Right lobe of liver (tissue), 6 donors: ENCODE data around the gene DENND2D. TPM values are rescaled to one million over a fixed set of nuclear protein-coding genes. Genes with fewer than 3 reads are reported as not detected.

Experiments used
- ATAC-seq, 4 donors: fragments of 200-7000 bp; cut with Tn5 transposase; one replicate each; pipeline ENCODE4 v1.9.1; 2020; ENCODE audit warnings: mild to moderate bottlenecking in 4 of 4, moderate library complexity in 4 of 4
- DNase-seq, 3 donors: peaks; one replicate each; pipeline ENCODE4 v3.0.0-alpha.2; 2020
- H3K27ac ChIP-seq, 3 donors: fragments of 200-600 bp; one replicate each; pipeline ENCODE4 v1.8.0; 2022
- H3K27me3 ChIP-seq, 2 donors: fragments of 200-600 bp; one replicate each; pipeline ENCODE4 v1.8.0; 2022
- H3K36me3 ChIP-seq, 4 donors: fragments of 200-600 bp; sonication (generic) in 1 of 4; one replicate each; pipeline versions ENCODE4 v1.5.1 to v1.8.0; 2017 to 2022; ENCODE audit warnings: control low read depth in 1 of 4
- H3K4me1 ChIP-seq, 4 donors: fragments of 200-600 bp; sonication (generic) in 1 of 4; one replicate each; pipeline versions ENCODE4 v1.5.1 to v1.8.0; 2017 to 2022; ENCODE audit warnings: control low read depth in 1 of 4
- H3K4me3 ChIP-seq, 3 donors: fragments of 200-600 bp; one replicate each; pipeline ENCODE4 v1.8.0; 2022
- H3K9me3 ChIP-seq, 4 donors: fragments of 200-600 bp; sonication (generic) in 1 of 4; one replicate each; pipeline versions ENCODE4 v1.5.1 to v1.8.0; 2017 to 2022; ENCODE audit warnings: control low read depth in 1 of 4
- POLR2A ChIP-seq: fragments of 450-650 bp; IDR thresholded peaks from one replicate; pipeline ENCODE4 v1.6.1; 2017; ENCODE audit warnings: antibody characterized with exemption, mild to moderate bottlenecking
- WGBS: methylation state at CpG from one replicate; pipeline ENCODE4 v1.1.6; 2018; ENCODE audit warnings: low coverage, low lambda C conversion rate; ENCODE audit not compliant: insufficient coverage; ENCODE audit errors: missing lambda C conversion rate; 5-methylcytosine and 5-hydroxymethylcytosine counted together
- intact Hi-C, 2 donors: fragments of 100-400 bp; cut with DNase I; formaldehyde crosslinking; loops; one replicate each; pipeline versions ENCODE4 v1.11.2 to v1.14.1; 2022
- total RNA-seq, 6 experiments: library from RNA; depleted of rRNA in 2 of 6; stranded (reverse); fragments of >200 nt in 2 of 6; fragmentation: NEBNext Ultra II Directional in 3 of 6; extraction: Animal tissue kit (Norgen Biotek cat#: 25700) in 3 of 6; gene quantifications; one replicate each; pipeline versions ENCODE4 v1.1.0 to v1.2.4, GENCODE V29; 2016 to 2023
- TF ChIP-seq, protein P1 (sequence below), 4 donors: fragments of 200-600 bp in 3 of 4; fragments of 450-650 bp in 1 of 4; IDR thresholded peaks; one replicate each; pipeline versions ENCODE4 v1.5.1 to v1.8.0; 2016 to 2022; ENCODE audit warnings: antibody characterized with exemption in 4 of 4, mild to moderate bottlenecking in 2 of 4
- donor health status: DM: no; HTN: yes; CAD: no.
- donor health status: DM: no; HTN: no; CAD: no.
- donor health status: DM: no; HTN: no; CAD: no.
- donor health status: DM: no; HTN: yes; CAD: no.
- donor health status: DM: no; HTN: yes; CAD: no.

The DENND2D gene
- total RNA-seq, 6 experiments from 2014 or later, result 9.6 to 18.6 (median 13.9) TPM

DNA sequence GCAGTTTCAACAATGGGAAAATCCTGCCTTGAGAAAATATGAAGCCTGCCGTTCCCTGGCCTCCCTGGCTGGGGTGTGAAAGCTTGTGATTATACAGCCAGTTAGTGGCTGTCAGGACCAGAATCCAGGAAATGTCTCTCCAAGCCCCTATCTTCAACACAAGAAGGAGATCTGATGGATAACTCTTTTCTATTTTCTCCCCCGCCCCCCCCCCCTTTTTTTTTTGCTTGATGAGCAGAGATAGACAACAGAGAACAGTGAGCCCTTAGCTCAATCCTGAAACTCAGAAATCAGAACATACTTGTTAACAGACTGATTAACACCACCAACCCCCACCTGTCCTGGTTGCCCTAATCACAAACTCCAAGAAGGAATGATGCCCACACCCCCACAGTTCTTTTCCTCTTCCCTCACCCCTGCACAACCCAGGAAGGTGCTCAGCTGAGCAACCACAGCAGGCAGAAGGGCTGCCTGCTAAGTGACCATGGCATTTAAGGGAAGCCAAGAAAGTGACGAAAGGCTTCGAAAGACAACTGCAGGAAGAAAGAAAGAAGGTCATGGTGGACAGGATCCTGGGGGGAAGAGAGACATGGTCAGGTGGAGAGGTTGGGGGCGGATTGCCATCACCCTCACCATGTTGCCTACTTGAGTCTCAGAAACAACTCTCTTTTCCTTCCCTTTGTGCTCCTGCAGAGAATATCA is 12.3 kb upstream of the DENND2D start:
- Histone ChIP-seq H3K4me1 (no peaks in the 10 kb centered on the region), H3K9me3 (no peaks in the 10 kb centered on the region), H3K4me3 (no peak overlapping the region), H3K27ac (no peak overlapping the region), H3K27me3 (no peaks in the 10 kb centered on the region), H3K36me3 (no peaks in the 10 kb centered on the region)
- ATAC-seq, result no peak
- TF ChIP-seq, protein P1, sequence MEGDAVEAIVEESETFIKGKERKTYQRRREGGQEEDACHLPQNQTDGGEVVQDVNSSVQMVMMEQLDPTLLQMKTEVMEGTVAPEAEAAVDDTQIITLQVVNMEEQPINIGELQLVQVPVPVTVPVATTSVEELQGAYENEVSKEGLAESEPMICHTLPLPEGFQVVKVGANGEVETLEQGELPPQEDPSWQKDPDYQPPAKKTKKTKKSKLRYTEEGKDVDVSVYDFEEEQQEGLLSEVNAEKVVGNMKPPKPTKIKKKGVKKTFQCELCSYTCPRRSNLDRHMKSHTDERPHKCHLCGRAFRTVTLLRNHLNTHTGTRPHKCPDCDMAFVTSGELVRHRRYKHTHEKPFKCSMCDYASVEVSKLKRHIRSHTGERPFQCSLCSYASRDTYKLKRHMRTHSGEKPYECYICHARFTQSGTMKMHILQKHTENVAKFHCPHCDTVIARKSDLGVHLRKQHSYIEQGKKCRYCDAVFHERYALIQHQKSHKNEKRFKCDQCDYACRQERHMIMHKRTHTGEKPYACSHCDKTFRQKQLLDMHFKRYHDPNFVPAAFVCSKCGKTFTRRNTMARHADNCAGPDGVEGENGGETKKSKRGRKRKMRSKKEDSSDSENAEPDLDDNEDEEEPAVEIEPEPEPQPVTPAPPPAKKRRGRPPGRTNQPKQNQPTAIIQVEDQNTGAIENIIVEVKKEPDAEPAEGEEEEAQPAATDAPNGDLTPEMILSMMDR (IDR thresholded peaks at IDR 0.05), result no peak
- no peak for TF ChIP-seq POLR2A
- 81% methylated on average over 4 of the region's 5 CpGs for WGBS
- intact Hi-C loops, result no loop called here
- no peak for DNase-seq

DNA sequence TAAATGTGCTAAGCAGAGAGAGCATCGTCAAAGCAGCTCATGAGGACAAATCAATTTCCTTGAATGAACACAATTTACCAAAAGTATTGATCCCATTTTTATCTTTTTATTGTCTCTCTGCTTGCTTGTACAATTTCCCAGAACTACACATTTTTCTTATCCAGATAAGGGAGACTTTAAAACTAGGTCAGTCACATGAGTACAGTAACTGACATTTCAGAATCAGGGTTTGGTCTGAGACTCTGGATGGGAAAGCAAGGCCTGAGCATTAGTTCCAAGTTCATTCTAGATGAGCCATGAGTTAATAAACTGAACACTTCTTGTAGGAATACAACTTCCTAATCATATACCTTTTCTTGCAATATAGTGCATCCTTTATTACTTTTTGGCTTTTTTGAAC is 11.5 kb upstream of the DENND2D start:
- Histone ChIP-seq H3K9me3 (no peaks in the 10 kb centered on the region), H3K36me3 (no peaks in the 10 kb centered on the region), H3K27me3 (no peaks in the 10 kb centered on the region), H3K27ac (no peak overlapping the region), H3K4me1 (no peaks in the 10 kb centered on the region), H3K4me3 (no peak overlapping the region)
- 90% methylated on average over 1 of the region's 1 CpG for WGBS
- TF ChIP-seq, protein P1 (IDR thresholded peaks at IDR 0.05), result no peak
- TF ChIP-seq POLR2A, result no peak
- DNase-seq (no peak), ATAC-seq (no peak)
- intact Hi-C loops, result no loop called here

DNA sequence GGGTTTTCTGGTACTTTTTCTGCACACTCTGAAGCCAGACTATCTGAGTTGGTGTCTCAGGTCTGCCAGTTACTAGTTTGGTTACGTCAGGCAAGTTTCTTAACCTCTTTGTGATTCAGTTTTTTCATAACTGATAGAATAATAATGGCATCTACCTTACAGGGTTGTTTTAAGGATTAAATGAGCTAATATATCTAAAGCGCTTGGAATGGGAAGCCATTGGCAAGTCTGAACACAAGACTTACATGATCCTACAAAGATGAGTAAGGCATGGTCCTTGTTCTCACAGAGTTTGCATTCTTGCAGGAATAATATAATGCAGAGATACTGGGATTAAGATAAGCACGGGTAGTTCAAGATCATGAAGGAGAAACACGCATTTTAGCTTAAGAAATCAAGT is 9.2 kb upstream of the DENND2D start:
- no peak for TF ChIP-seq POLR2A
- TF ChIP-seq, protein P1 (IDR thresholded peaks at IDR 0.05), result no peak
- Histone ChIP-seq H3K27ac (no peak overlapping the region), H3K4me1 (peaks cover 0 to 2% (median 0%) of the 10 kb centered on the region in 4 donors), H3K36me3 (no peaks in the 10 kb centered on the region), H3K9me3 (no peaks in the 10 kb centered on the region), H3K27me3 (no peaks in the 10 kb centered on the region), H3K4me3 (no peak overlapping the region)
- DNase-seq (no peak), ATAC-seq (no peak)
- 91% methylated on average over 4 of the region's 4 CpGs for WGBS
- intact Hi-C loops, result no loop called here

DNA sequence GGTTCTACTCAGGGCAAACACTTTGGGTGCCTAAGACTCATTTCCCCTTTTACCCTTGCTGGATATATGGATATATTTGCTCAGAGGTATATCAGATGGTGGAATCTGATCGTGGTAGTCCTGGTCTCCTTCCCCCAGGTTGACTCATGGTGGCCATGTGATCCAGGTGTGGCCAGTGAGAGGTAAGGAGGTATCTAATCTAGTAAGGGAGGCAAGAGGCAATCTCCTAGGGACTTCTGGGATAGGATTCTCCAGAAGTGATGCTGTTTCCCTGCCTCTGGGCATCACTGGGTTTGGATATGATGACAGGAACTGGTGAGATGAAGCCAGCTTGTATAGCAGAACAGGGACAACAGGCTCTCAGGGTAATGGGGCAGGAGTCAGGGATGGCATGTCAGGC is 8.5 kb upstream of the DENND2D start:
- TF ChIP-seq, protein P1 (IDR thresholded peaks at IDR 0.05), result no peak
- no peak for TF ChIP-seq POLR2A
- Histone ChIP-seq H3K4me1 (peaks cover 0 to 3% (median 0%) of the 10 kb centered on the region in 4 donors), H3K36me3 (no peaks in the 10 kb centered on the region), H3K27ac (no peak overlapping the region), H3K4me3 (no peak overlapping the region), H3K9me3 (no peaks in the 10 kb centered on the region), H3K27me3 (no peaks in the 10 kb centered on the region)
- intact Hi-C loops, result no loop called here
- DNase-seq, result no peak
- no peak for ATAC-seq
- 21% methylated on average over 1 of the region's 1 CpG for WGBS
